A549 (cell line): Measurements from ENCODE around the gene HOXD10.

Experiments
- CHD2 ChIP-seq: fragments of 150-350 bp; IDR thresholded peaks from 2 replicates; pipeline ENCODE4 v1.6.1; 2014; ENCODE audit warnings: low read length; ENCODE audit not compliant: partially characterized antibody
- CTCF ChIP-seq: fragments of >200 bp; sonication (Bioruptor Twin); formaldehyde crosslinking; IDR thresholded peaks from 3 replicates; pipeline ENCODE4 v1.5.1; 2016
- FOSL2 ChIP-seq, 2 experiments: fragments of 450-650 bp in 1 of 2; fragments of >200 bp in 1 of 2; sonication (Bioruptor Twin) in 1 of 2; formaldehyde crosslinking; IDR thresholded peaks; 2 replicates each; pipeline versions ENCODE4 v1.5.0 to v1.6.1; 2016 to 2020; ENCODE audit warnings: mild to moderate bottlenecking in 1 of 2, moderate library complexity in 1 of 2
- HOXA7 ChIP-seq: fragments of 250-450 bp; sonication (Bioruptor Pico); IDR thresholded peaks from 2 replicates; pipeline ENCODE4 v1.5.0; 2020; ENCODE audit warnings: mild to moderate bottlenecking, moderate library complexity
- PBX3 ChIP-seq: IDR thresholded peaks from 2 replicates; pipeline ENCODE4 v1.6.1; 2012
- POLR2A ChIP-seq: IDR thresholded peaks from 2 replicates; pipeline ENCODE4 v1.6.1; 2012; ENCODE audit warnings: mild to moderate bottlenecking, low read length
- RAD21 ChIP-seq, 2 experiments: fragments of >200 bp in 1 of 2; sonication (Bioruptor Twin) in 1 of 2; formaldehyde crosslinking in 1 of 2; IDR thresholded peaks in 1 of 2; conservative IDR thresholded peaks in 1 of 2; 2 replicates in 1 of 2; 3 replicates in 1 of 2; pipeline ENCODE4 v1.6.1; 2012 to 2018; ENCODE audit warnings: inconsistent platforms in 1 of 2
- RCOR1 ChIP-seq: fragments of 150-350 bp; IDR thresholded peaks from 2 replicates; pipeline ENCODE4 v1.6.1; 2014; ENCODE audit warnings: antibody characterized with exemption, low read length, low read depth
- RFX5 ChIP-seq: fragments of 450-650 bp; IDR thresholded peaks from 2 replicates; pipeline ENCODE4 v1.7.1; 2014; ENCODE audit warnings: antibody characterized with exemption, mild to moderate bottlenecking, moderate library complexity
- ZC3H11A ChIP-seq: fragments of 450-650 bp; IDR thresholded peaks from 2 replicates; pipeline ENCODE4 v1.6.1; 2014; ENCODE audit warnings: antibody characterized with exemption, mild to moderate bottlenecking

- no peak for TF ChIP-seq FOSL2 (IDR thresholded peaks at IDR 0.05)
- no peak for TF ChIP-seq FOSL2 (CRISPR knock-in tag; IDR thresholded peaks at IDR 0.05)
- TF ChIP-seq HOXA7 (CRISPR knock-in tag) = no peak
- TF ChIP-seq POLR2A = no peak
- TF ChIP-seq ZC3H11A = no peak
- TF ChIP-seq RCOR1 = no peak
- TF ChIP-seq PBX3 = no peak
- TF ChIP-seq CTCF = no peak
- no peak for TF ChIP-seq CHD2
- TF ChIP-seq RAD21 (conservative IDR thresholded peaks at IDR 0.05 in 1 of 2, IDR thresholded peaks at IDR 0.05 in 1 of 2) = no peak
- no peak for TF ChIP-seq RFX5
Observed at GRCh38 chr2:176088937-176089842, 27.4 kb upstream of the HOXD10 start.
